ENCODE results near the gene ELOVL3.

Gene ELOVL3

GRCh38 chr10:102261196-102261595 is 35.1 kb downstream of the ELOVL3 start:
- DNase-seq, result no peak

- DNase-seq, result no peak
These were observed 35.7 kb downstream of the ELOVL3 start for GRCh38 chr10:102261842-102262241.

DNA sequence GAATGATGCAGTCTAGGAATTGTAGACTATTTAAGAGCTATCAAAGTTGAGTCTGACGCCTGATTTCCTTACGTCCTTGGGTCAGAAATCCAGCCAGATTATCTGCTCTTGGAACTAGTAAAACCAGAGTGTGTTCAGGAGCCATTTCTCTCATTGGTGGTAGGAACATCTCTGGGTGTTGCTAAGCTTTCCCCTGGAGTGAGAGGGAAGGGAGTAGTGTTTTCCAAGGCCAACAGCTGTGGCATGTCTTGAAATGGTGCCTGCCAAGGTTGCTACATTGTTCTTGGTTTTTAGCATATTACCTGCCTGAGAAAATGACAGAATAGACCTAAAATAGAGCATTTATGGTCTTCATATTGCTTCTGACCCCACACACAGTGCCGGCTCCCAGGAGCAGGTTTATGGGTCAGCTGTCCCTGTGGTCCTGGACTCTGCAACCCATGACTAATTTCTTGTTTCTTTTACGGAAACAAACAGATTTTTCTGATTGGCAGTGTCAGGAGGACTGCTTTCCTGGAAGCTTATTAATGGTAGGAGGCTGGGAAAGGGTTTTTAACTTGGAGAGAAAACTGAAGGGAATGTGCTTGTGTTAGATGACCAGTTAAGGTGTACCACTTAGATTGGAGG is 36.8 kb downstream of the ELOVL3 start:
- no peak for DNase-seq

- DNase-seq, result no peak
These were observed 38.3 kb downstream of the ELOVL3 start for GRCh38 chr10:102264371-102264770.

GRCh38 chr10:102266670-102267069 is 40.6 kb downstream of the ELOVL3 start:
- DNase-seq, result no peak

GRCh38 chr10:102267748-102268147 is 41.6 kb downstream of the ELOVL3 start:
- DNase-seq, result no peak

DNA sequence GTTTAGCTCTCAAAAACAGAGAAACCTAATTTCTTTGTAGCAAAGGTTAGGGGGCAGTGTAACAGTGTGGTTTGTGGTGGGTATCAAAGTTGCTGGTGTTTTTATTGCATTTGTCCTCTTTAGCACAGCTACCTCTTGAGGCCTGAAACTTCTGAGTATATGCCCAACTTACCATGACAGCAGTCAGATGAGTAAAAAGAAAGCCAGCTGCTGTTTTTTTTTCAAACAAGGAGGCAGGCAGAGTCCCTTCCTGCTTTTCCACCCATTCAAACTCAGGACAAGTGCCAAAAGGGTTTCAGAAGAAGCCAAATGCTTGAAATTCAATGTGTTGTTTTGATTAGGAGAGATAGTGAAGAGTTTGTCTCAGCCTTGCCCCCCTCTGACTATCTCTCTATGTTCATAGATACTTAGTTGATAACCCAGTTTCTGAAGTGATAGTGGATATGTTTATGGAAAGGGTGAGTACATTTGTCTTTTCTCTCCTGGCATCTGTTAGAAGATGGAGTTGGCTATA is 42.3 kb downstream of the ELOVL3 start:
- no peak for DNase-seq

GRCh38 chr10:102269017-102269416 is 42.9 kb downstream of the ELOVL3 start:
- no peak for DNase-seq

DNA sequence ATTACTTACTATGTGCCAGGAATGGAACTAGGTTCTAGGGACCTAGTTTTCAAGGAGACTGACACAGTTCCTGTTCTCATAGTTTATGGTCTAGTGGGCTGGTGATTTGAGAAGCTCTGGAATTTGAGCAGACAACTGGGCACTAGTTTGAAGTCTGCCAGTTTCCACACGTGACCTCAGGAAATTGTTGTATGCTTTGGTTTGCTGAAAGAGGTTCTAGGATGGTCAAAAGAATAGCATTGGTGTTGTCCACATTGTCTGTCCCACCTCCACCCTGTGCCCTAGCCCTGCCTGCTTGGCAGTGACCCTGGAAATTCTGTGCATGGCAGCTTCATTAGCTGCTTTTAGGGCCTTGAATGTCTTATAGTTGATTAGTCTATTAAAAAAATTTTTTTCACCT is 48.0 kb downstream of the ELOVL3 start:
- no peak for DNase-seq

GRCh38 chr10:102275343-102275742 is 49.2 kb downstream of the ELOVL3 start:
- no peak for DNase-seq

GRCh38 chr10:102279104-102279503 is 53.0 kb downstream of the ELOVL3 start:
- DNase-seq, result no peak
